Left hindlimb (tissue), 1 donor: ENCODE measurements around the gene FRMD1.

Experiments used
- DNase-seq: peaks from one replicate; pipeline ENCODE4 v3.0.0-alpha.2; 2018

The FRMD1 gene

GRCh38 chr6:168110437-168110836 lies 31.4 kb upstream of the FRMD1 start:
- DNase-seq: no peak

GRCh38 chr6:168109171-168109570 lies 30.2 kb upstream of the FRMD1 start:
- no peak for DNase-seq

- no peak for DNase-seq
Observed at GRCh38 chr6:168107191-168107983, 28.4 kb upstream of the FRMD1 start.

- DNase-seq: no peak
Observed at GRCh38 chr6:168106633-168107005, 27.6 kb upstream of the FRMD1 start.

GRCh38 chr6:168105813-168106632 lies 27.0 kb upstream of the FRMD1 start:
- DNase-seq: no peak

GRCh38 chr6:168104636-168105035 lies 25.6 kb upstream of the FRMD1 start:
- DNase-seq: no peak

- no peak for DNase-seq
Observed at GRCh38 chr6:168103050-168103830, 24.2 kb upstream of the FRMD1 start.

- no peak for DNase-seq
Observed at GRCh38 chr6:168102315-168102985, 23.4 kb upstream of the FRMD1 start.

GRCh38 chr6:168101590-168102314 lies 22.7 kb upstream of the FRMD1 start:
- DNase-seq: no peak

GRCh38 chr6:168100803-168101589 lies 22.0 kb upstream of the FRMD1 start:
- no peak for DNase-seq

- DNase-seq: no peak
Observed at GRCh38 chr6:168100011-168100802, 21.2 kb upstream of the FRMD1 start.

- DNase-seq: no peak
Observed at GRCh38 chr6:168099201-168100010, 20.4 kb upstream of the FRMD1 start.

GRCh38 chr6:168098431-168098861 lies 19.4 kb upstream of the FRMD1 start:
- no peak for DNase-seq

- DNase-seq: no peak
Observed at GRCh38 chr6:168097621-168098430, 18.8 kb upstream of the FRMD1 start.

GRCh38 chr6:168097221-168097620 lies 18.2 kb upstream of the FRMD1 start:
- no peak for DNase-seq

GRCh38 chr6:168096271-168096764 lies 17.3 kb upstream of the FRMD1 start:
- no peak for DNase-seq

- DNase-seq: no peak
Observed at GRCh38 chr6:168095716-168096250, 16.8 kb upstream of the FRMD1 start.

GRCh38 chr6:168095171-168095691 lies 16.2 kb upstream of the FRMD1 start:
- no peak for DNase-seq
